DOHH2 (cell line): Measurements from ENCODE around the gene DPP6.

Experiments used
- H3F3A ChIP-seq: fragments of 200-600 bp; sonication (generic), shearing (Covaris generic); 2 replicates; pipeline ENCODE4 v1.6.0; 2016; ENCODE audit warnings: antibody characterized with exemption, mild to moderate bottlenecking; ENCODE audit not compliant: control insufficient read depth, insufficient read depth
- H3K27ac ChIP-seq: fragments of 200-600 bp; sonication (generic); 2 replicates; pipeline ENCODE4 v1.5.1; 2014; ENCODE audit warnings: low read depth, mild to moderate bottlenecking, low read length, moderate library complexity
- H3K27me3 ChIP-seq: fragments of 200-600 bp; sonication (generic); 2 replicates; pipeline ENCODE4 v1.6.1; 2014; ENCODE audit warnings: mild to moderate bottlenecking, low read length, mixed read lengths; ENCODE audit not compliant: control insufficient read depth
- H3K36me3 ChIP-seq: fragments of 200-600 bp; sonication (generic); 2 replicates; pipeline ENCODE4 v1.6.1; 2014; ENCODE audit warnings: mild to moderate bottlenecking, low read length, moderate library complexity, mixed read lengths; ENCODE audit not compliant: control insufficient read depth
- H3K4me1 ChIP-seq: fragments of 200-600 bp; sonication (generic); 2 replicates; pipeline ENCODE4 v1.6.1; 2014; ENCODE audit warnings: mild to moderate bottlenecking, low read length, mixed read lengths; ENCODE audit not compliant: control insufficient read depth
- H3K4me2 ChIP-seq: fragments of 200-600 bp; sonication (generic); 2 replicates; pipeline ENCODE4 v1.6.0; 2014; ENCODE audit warnings: mild to moderate bottlenecking, low read length, moderate library complexity
- H3K4me3 ChIP-seq: fragments of 200-600 bp; sonication (generic); 2 replicates; pipeline ENCODE4 v1.5.1; 2014; ENCODE audit warnings: mild to moderate bottlenecking, low read length, mixed read lengths
- H3K79me2 ChIP-seq: fragments of 200-600 bp; sonication (generic); 2 replicates; pipeline ENCODE4 v1.6.1; 2014; ENCODE audit warnings: mild to moderate bottlenecking, low read length, mixed read lengths; ENCODE audit not compliant: control insufficient read depth
- H3K9me2 ChIP-seq: fragments of 200-600 bp; sonication (generic); replicated peaks from 2 replicates; pipeline ENCODE4 v1.6.1; 2014; ENCODE audit warnings: mild to moderate bottlenecking, low read length, mixed read lengths; ENCODE audit not compliant: control insufficient read depth
- H3K9me3 ChIP-seq: fragments of 200-600 bp; sonication (generic); 2 replicates; pipeline ENCODE4 v1.6.1; 2014; ENCODE audit warnings: antibody characterized with exemption, low read length, mixed read lengths; ENCODE audit not compliant: control insufficient read depth, insufficient read depth
- H4K20me1 ChIP-seq: fragments of 200-600 bp; sonication (generic); 2 replicates; pipeline ENCODE4 v1.6.0; 2014; ENCODE audit warnings: low read depth, mild to moderate bottlenecking, antibody characterized with exemption, low read length, moderate library complexity; ENCODE audit not compliant: control insufficient read depth, insufficient read depth
- EZH2phosphoT487 ChIP-seq: fragments of 200-600 bp; sonication (generic); IDR thresholded peaks from 2 replicates; pipeline ENCODE4 v1.6.1; 2017; ENCODE audit warnings: borderline replicate concordance, mild to moderate bottlenecking, antibody characterized with exemption, low read length, moderate library complexity, mixed read lengths
- TF ChIP-seq, protein P1 (sequence below): fragments of 200-600 bp; sonication (generic); IDR thresholded peaks from one replicate; pipeline ENCODE4 v1.5.1; 2014; ENCODE audit warnings: antibody characterized with exemption, mild to moderate bottlenecking, low read depth, low read length; ENCODE audit not compliant: poor library complexity, severe bottlenecking

DPP6 gene

DNA sequence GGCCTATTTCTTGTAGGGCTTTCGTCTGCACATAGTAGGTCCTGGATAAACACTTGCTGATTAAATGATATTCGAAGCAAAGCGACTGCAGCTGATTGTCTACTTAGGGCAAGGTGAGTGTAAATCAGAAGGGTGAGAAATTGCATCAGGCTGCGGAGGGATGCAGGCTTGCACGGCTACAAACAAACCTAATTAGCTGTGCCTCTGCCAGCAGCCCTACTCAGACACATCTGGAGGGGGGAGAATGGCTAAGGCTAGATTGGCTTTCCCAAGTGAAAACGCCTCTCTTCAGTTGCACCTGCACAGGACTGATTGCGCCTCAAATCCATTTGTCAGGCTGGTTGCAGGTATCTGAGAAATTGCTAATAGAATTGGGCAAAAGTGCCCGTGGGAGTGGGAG, 247.5 kb downstream of the DPP6 start:
- H3K9me3 ChIP-seq: peaks cover 12% of the 10 kb centered on the region
- no peaks in the 10 kb centered on the region for H3F3A ChIP-seq
- no peak overlapping the region for H3K4me3 ChIP-seq
- TF ChIP-seq, protein P1, sequence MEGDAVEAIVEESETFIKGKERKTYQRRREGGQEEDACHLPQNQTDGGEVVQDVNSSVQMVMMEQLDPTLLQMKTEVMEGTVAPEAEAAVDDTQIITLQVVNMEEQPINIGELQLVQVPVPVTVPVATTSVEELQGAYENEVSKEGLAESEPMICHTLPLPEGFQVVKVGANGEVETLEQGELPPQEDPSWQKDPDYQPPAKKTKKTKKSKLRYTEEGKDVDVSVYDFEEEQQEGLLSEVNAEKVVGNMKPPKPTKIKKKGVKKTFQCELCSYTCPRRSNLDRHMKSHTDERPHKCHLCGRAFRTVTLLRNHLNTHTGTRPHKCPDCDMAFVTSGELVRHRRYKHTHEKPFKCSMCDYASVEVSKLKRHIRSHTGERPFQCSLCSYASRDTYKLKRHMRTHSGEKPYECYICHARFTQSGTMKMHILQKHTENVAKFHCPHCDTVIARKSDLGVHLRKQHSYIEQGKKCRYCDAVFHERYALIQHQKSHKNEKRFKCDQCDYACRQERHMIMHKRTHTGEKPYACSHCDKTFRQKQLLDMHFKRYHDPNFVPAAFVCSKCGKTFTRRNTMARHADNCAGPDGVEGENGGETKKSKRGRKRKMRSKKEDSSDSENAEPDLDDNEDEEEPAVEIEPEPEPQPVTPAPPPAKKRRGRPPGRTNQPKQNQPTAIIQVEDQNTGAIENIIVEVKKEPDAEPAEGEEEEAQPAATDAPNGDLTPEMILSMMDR: no peak
- no peak for TF ChIP-seq EZH2phosphoT487
- H3K4me2 ChIP-seq: no peak overlapping the region
- no peaks in the 10 kb centered on the region for H3K27me3 ChIP-seq
- H3K4me1 ChIP-seq: no peaks in the 10 kb centered on the region
- no peak overlapping the region for H3K27ac ChIP-seq
- H4K20me1 ChIP-seq: no peaks in the 10 kb centered on the region
- H3K36me3 ChIP-seq: no peaks in the 10 kb centered on the region
- no peaks in the 10 kb centered on the region for H3K79me2 ChIP-seq
- no peaks in the 10 kb centered on the region for H3K9me2 ChIP-seq

DNA sequence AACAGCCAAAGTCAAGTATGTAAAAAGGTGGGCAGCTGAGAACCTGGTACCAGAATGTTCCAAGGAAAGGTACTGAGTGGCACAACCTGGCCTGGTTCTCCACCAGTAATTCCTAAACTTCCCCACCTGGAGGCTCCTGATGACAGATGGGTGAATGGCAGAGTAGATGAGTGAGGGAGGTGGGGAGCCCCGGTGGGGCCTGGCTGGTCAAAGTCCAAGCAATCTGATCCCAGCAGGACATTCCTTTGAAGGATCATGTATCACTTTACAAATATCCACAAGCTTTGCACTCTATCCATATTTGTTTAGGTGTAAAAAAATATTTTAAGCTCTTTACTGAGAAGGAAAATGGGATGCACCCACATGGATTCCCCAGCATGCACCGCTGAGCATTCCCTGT, 250.2 kb downstream of the DPP6 start:
- H3K27ac ChIP-seq: no peak overlapping the region
- no peak for TF ChIP-seq EZH2phosphoT487
- TF ChIP-seq, protein P1: no peak
- H3K36me3 ChIP-seq: no peaks in the 10 kb centered on the region
- H3K4me3 ChIP-seq: no peak overlapping the region
- no peak overlapping the region for H3K4me2 ChIP-seq
- H4K20me1 ChIP-seq: no peaks in the 10 kb centered on the region
- H3K4me1 ChIP-seq: no peaks in the 10 kb centered on the region
- H3K79me2 ChIP-seq: no peaks in the 10 kb centered on the region
- peaks cover 12% of the 10 kb centered on the region for H3K9me3 ChIP-seq
- H3F3A ChIP-seq: no peaks in the 10 kb centered on the region
- no peaks in the 10 kb centered on the region for H3K27me3 ChIP-seq
- H3K9me2 ChIP-seq: no peaks in the 10 kb centered on the region

DNA sequence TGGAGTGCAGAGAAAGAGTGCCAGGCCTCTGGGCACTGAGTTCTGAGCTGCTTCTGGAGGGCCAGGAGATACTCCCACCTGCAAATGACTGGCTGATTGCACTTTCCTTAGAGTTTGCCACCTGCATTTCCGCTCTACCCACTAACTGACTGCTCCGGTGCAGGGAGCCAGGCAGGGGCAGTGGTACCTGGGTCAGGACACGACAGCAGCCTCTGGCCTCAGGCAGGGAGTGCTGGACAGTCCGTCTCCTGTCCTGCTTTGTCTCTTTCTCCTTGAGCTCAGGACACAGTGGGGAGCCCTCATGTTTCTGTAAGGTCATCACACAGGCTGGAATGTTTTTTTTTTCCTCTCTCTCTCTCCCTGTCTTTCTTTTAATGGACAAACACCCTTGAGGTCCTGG, 252.0 kb downstream of the DPP6 start:
- Histone ChIP-seq H3K4me3 (no peak overlapping the region), H3K27ac (no peak overlapping the region), H3K27me3 (no peaks in the 10 kb centered on the region), H3K4me1 (no peaks in the 10 kb centered on the region), H4K20me1 (no peaks in the 10 kb centered on the region), H3F3A (no peaks in the 10 kb centered on the region), H3K4me2 (no peak overlapping the region), H3K9me3 (peaks cover 12% of the 10 kb centered on the region), H3K79me2 (no peaks in the 10 kb centered on the region), H3K36me3 (no peaks in the 10 kb centered on the region), H3K9me2 (no peaks in the 10 kb centered on the region)
- TF ChIP-seq, protein P1: no peak
